Measurements from ENCODE around the gene UNC79. TPM values are rescaled to one million over a fixed set of nuclear protein-coding genes. Genes with fewer than 3 reads are reported as not detected.
A peak's percentile ranks its signal among the peaks of the same experiment; 100 is the strongest.

The UNC79 gene
- total RNA-seq, 2 donors from 2014 or later = 6.0 to 14.4 TPM

GRCh38 chr14:93655078-93655750, 224.5 kb downstream of the UNC79 start:
- 54 to 56% methylated on average over 7 to 10 of the region's 10 CpGs for WGBS, 2 experiments (ENCODE audit: insufficient coverage in 1 of 2, insufficient read length in 1 of 2)
- DNase-seq = peak; percentile 67
- Histone ChIP-seq H3K27me3 (ENCODE audit: control insufficient read depth, insufficient read depth, low read length, poor library complexity, severe bottlenecking) (no peaks in the 10 kb centered on the region), H3K36me3 (ENCODE audit: control insufficient read depth, insufficient read depth, low read length) (no peaks in the 10 kb centered on the region), H3K9me3 (ENCODE audit: control insufficient read depth, low read length) (peaks cover 12% of the 10 kb centered on the region), H3K9ac (ENCODE audit: extremely low read depth, low read length, poor library complexity, severe bottlenecking) (no peak overlapping the region), H3K4me3 (ENCODE audit: low read length) (no peak overlapping the region), H3K4me1 (ENCODE audit: control insufficient read depth, insufficient read depth, low read length) (no peaks in the 10 kb centered on the region), H3K27ac (ENCODE audit: low read depth, low read length) (no peak overlapping the region)
- peaks cover 16% of the 10 kb centered on the region for H3K4me1 Mint-ChIP-seq
- no peak overlapping the region for H3K4me3 Mint-ChIP-seq
- H3K27me3 Mint-ChIP-seq (ENCODE audit: insufficient read depth) = no peaks in the 10 kb centered on the region
- H3K27ac Mint-ChIP-seq = no peak overlapping the region
- TF ChIP-seq CTCF (conservative IDR thresholded peaks at IDR 0.05) = peak; percentile 81
- H3K9me3 Mint-ChIP-seq = peaks cover 6% of the 10 kb centered on the region
- H3K36me3 Mint-ChIP-seq (ENCODE audit: low read depth) = no peaks in the 10 kb centered on the region

- no peak for DNase-seq
- no peak for TF ChIP-seq CTCF (conservative IDR thresholded peaks at IDR 0.05)
- H3K27ac Mint-ChIP-seq = no peak overlapping the region
- Histone ChIP-seq H3K9ac (ENCODE audit: extremely low read depth, low read length, poor library complexity, severe bottlenecking) (no peak overlapping the region), H3K27ac (ENCODE audit: low read depth, low read length) (no peak overlapping the region), H3K4me3 (ENCODE audit: low read length) (no peak overlapping the region), H3K27me3 (ENCODE audit: control insufficient read depth, insufficient read depth, low read length, poor library complexity, severe bottlenecking) (no peaks in the 10 kb centered on the region), H3K36me3 (ENCODE audit: control insufficient read depth, insufficient read depth, low read length) (no peaks in the 10 kb centered on the region), H3K4me1 (ENCODE audit: control insufficient read depth, insufficient read depth, low read length) (no peaks in the 10 kb centered on the region), H3K9me3 (ENCODE audit: control insufficient read depth, low read length) (peaks cover 2% of the 10 kb centered on the region)
- H3K4me1 Mint-ChIP-seq = peaks cover 16% of the 10 kb centered on the region
- H3K27me3 Mint-ChIP-seq (ENCODE audit: insufficient read depth) = no peaks in the 10 kb centered on the region
- WGBS, 2 experiments (ENCODE audit: insufficient coverage in 1 of 2, insufficient read length in 1 of 2) = 91 to 98% methylated on average over 5 to 6 of the region's 6 CpGs
- H3K9me3 Mint-ChIP-seq = peaks cover 4% of the 10 kb centered on the region
- H3K4me3 Mint-ChIP-seq = no peak overlapping the region
- H3K36me3 Mint-ChIP-seq (ENCODE audit: low read depth) = peaks cover 2% of the 10 kb centered on the region
Measured at GRCh38 chr14:93657875-93658274, 227.1 kb downstream of the UNC79 start.

DNA sequence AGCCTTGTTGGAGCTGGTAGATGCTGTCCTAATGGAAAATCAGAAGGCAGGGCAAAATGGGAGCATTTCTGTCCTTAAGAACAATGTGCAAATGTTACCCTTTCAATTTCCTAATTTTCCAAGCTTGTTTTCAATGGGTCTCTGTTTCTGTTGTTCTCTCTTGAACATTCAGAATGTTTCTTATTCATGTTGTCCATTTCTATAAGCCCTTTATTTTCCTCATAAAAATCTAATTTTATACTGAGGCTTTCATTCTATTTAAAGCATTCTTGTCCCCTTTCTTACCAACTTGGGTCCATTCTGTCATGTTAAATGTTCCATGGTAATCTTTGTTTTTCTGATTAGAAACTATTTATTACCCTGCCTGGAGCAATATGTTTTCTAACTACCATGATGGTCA, 232.6 kb downstream of the UNC79 start:
- no peak overlapping the region for H3K4me3 ChIP-seq (ENCODE audit: low read length)
- DNase-seq = no peak
- peaks cover 52% of the 10 kb centered on the region for H3K9me3 Mint-ChIP-seq
- no peaks in the 10 kb centered on the region for H3K27me3 Mint-ChIP-seq (ENCODE audit: insufficient read depth)
- no peak overlapping the region for H3K27ac ChIP-seq (ENCODE audit: low read depth, low read length)
- no peaks in the 10 kb centered on the region for H3K36me3 ChIP-seq (ENCODE audit: control insufficient read depth, insufficient read depth, low read length)
- H3K9ac ChIP-seq (ENCODE audit: extremely low read depth, low read length, poor library complexity, severe bottlenecking) = no peak overlapping the region
- peaks cover 53% of the 10 kb centered on the region for H3K9me3 ChIP-seq (ENCODE audit: control insufficient read depth, low read length)
- TF ChIP-seq CTCF (conservative IDR thresholded peaks at IDR 0.05) = no peak
- no peak overlapping the region for H3K4me3 Mint-ChIP-seq
- H3K27ac Mint-ChIP-seq = no peak overlapping the region
- no peaks in the 10 kb centered on the region for H3K27me3 ChIP-seq (ENCODE audit: control insufficient read depth, insufficient read depth, low read length, poor library complexity, severe bottlenecking)
- H3K4me1 Mint-ChIP-seq = peaks cover 2% of the 10 kb centered on the region
- peaks cover 24% of the 10 kb centered on the region for H3K36me3 Mint-ChIP-seq (ENCODE audit: low read depth)
- no peaks in the 10 kb centered on the region for H3K4me1 ChIP-seq (ENCODE audit: control insufficient read depth, insufficient read depth, low read length)
